Astrocyte (in vitro differentiated cells and primary cell): ENCODE data around the gene CCDC190. TPM values are rescaled to one million over a fixed set of nuclear protein-coding genes. Genes with fewer than 3 reads are reported as not detected.

Experiments
- DNase-seq: peaks from one replicate; pipeline ENCODE4 v3.0.0-alpha.2; 2010; ENCODE audit warnings: low read depth
- FAIRE-seq: peaks from 2 replicates; lab custom pipeline; 2011; peaks lifted over from hg19 to GRCh38; lab: Jason Lieb, UNC
- H2AFZ ChIP-seq: 2 replicates; pipeline ENCODE4 v1.6.0; 2012; ENCODE audit warnings: low read depth, low read length, inconsistent platforms
- H3K27ac ChIP-seq: 2 replicates; pipeline ENCODE4 v1.5.1; 2011; ENCODE audit warnings: low read depth, low read length, inconsistent platforms
- H3K27me3 ChIP-seq: 2 replicates; pipeline ENCODE4 v1.6.0; 2011; ENCODE audit warnings: low read length, inconsistent platforms; ENCODE audit not compliant: insufficient read depth
- H3K36me3 ChIP-seq: 2 replicates; pipeline ENCODE4 v1.5.1; 2011; ENCODE audit warnings: low read length, inconsistent platforms; ENCODE audit not compliant: insufficient read depth
- H3K4me1 ChIP-seq: 2 replicates; pipeline ENCODE4 v1.5.1; 2011; ENCODE audit warnings: low read length, inconsistent platforms; ENCODE audit not compliant: insufficient read depth
- H3K4me2 ChIP-seq: 2 replicates; pipeline ENCODE4 v1.6.0; 2012; ENCODE audit warnings: low read length, inconsistent platforms
- H3K4me3 ChIP-seq: 2 replicates; pipeline ENCODE4 v1.5.1; 2011; ENCODE audit warnings: low read depth, mild to moderate bottlenecking, low read length, inconsistent platforms; ENCODE audit not compliant: insufficient read depth
- H3K79me2 ChIP-seq: 2 replicates; pipeline ENCODE4 v1.6.0; 2012; ENCODE audit warnings: mild to moderate bottlenecking, low read length, inconsistent platforms; ENCODE audit not compliant: insufficient read depth
- H3K9ac ChIP-seq: 2 replicates; pipeline ENCODE4 v1.6.0; 2012; ENCODE audit warnings: mild to moderate bottlenecking, low read length, inconsistent platforms
- H3K9me3 ChIP-seq: 2 replicates; pipeline ENCODE4 v1.5.1; 2012; ENCODE audit warnings: low read depth, mild to moderate bottlenecking, low read length, inconsistent platforms; ENCODE audit not compliant: insufficient read depth
- H4K20me1 ChIP-seq: 2 replicates; pipeline ENCODE4 v1.6.0; 2012; ENCODE audit warnings: low read length, inconsistent platforms; ENCODE audit not compliant: insufficient read depth
- H3K27ac Mint-ChIP-seq: one replicate; pipeline ENCODE4 v1.8.0; 2021; ENCODE audit warnings: mild to moderate bottlenecking, mixed read lengths; ENCODE audit not compliant: unreplicated experiment
- H3K27me3 Mint-ChIP-seq: one replicate; pipeline ENCODE4 v1.8.0; 2021; ENCODE audit warnings: low read depth, mixed read lengths; ENCODE audit not compliant: unreplicated experiment
- H3K36me3 Mint-ChIP-seq: one replicate; pipeline ENCODE4 v1.8.0; 2021; ENCODE audit warnings: low read depth, mixed read lengths; ENCODE audit not compliant: unreplicated experiment
- H3K4me1 Mint-ChIP-seq: one replicate; pipeline ENCODE4 v1.8.0; 2021; ENCODE audit warnings: low read depth, mixed read lengths; ENCODE audit not compliant: unreplicated experiment
- H3K4me3 Mint-ChIP-seq: one replicate; pipeline ENCODE4 v1.8.0; 2021; ENCODE audit warnings: mild to moderate bottlenecking, moderate library complexity, mixed read lengths; ENCODE audit not compliant: unreplicated experiment
- H3K9me3 Mint-ChIP-seq: one replicate; pipeline ENCODE4 v1.8.0; 2021; ENCODE audit warnings: mild to moderate bottlenecking, mixed read lengths; ENCODE audit not compliant: unreplicated experiment
- CTCF ChIP-seq: IDR thresholded peaks from 2 replicates; pipeline ENCODE4 v1.5.1; 2011; ENCODE audit warnings: low read depth, mild to moderate bottlenecking, inconsistent platforms, low read length, moderate library complexity; ENCODE audit not compliant: insufficient read depth
- EZH2 ChIP-seq: IDR thresholded peaks from 2 replicates; pipeline ENCODE4 v1.6.1; 2012; ENCODE audit warnings: mild to moderate bottlenecking, low read length, inconsistent platforms; ENCODE audit not compliant: insufficient read depth
- total RNA-seq: library from RNA; stranded (reverse); gene quantifications from 2 replicates; pipeline ENCODE4 v1.2.1, GENCODE V29; 2021

The CCDC190 gene
- total RNA-seq, 1 donor from 2014 or later, result not detected

GRCh38 chr1:162832470-162832869, 28.5 kb downstream of the CCDC190 start:
- H3K4me1 Mint-ChIP-seq, result no peaks in the 10 kb centered on the region
- no peak for TF ChIP-seq CTCF
- TF ChIP-seq EZH2, result no peak
- Histone ChIP-seq H3K4me1 (no peaks in the 10 kb centered on the region), H3K36me3 (no peaks in the 10 kb centered on the region), H3K79me2 (no peaks in the 10 kb centered on the region), H3K9me3 (no peaks in the 10 kb centered on the region), H3K4me2 (no peak overlapping the region), H3K4me3 (no peak overlapping the region), H2AFZ (no peak overlapping the region), H3K27ac (no peak overlapping the region), H4K20me1 (no peaks in the 10 kb centered on the region), H3K9ac (no peak overlapping the region), H3K27me3 (no peaks in the 10 kb centered on the region)
- no peak overlapping the region for H3K4me3 Mint-ChIP-seq
- FAIRE-seq (no peak), DNase-seq (no peak)
- H3K27ac Mint-ChIP-seq, result no peak overlapping the region
- no peaks in the 10 kb centered on the region for H3K36me3 Mint-ChIP-seq
- no peaks in the 10 kb centered on the region for H3K27me3 Mint-ChIP-seq
- no peaks in the 10 kb centered on the region for H3K9me3 Mint-ChIP-seq

DNA sequence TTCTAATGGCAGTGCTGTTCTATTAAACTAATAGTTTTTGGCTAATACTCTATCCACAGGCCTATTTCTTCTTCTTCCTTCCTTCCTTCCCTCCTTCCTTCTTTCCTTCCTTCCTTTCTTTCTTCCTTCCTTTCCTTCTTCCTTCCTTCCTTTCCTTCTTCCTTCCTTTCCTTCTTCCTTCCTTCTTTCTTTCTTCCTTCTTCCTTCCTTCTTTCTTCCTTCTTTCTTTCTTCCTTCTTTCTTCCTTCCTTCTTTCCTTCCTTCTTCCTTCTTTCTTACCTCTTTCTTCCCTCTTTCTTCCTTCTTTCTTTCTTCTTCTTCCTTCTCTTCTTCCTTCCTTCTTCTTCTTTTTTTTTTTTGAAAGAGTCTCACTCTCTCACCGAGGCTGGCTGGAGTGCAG, 31.7 kb downstream of the CCDC190 start:
- Mint-ChIP-seq H3K27me3 (no peaks in the 10 kb centered on the region), H3K27ac (no peak overlapping the region), H3K9me3 (no peaks in the 10 kb centered on the region), H3K4me3 (no peak overlapping the region), H3K4me1 (no peaks in the 10 kb centered on the region), H3K36me3 (no peaks in the 10 kb centered on the region)
- no peaks in the 10 kb centered on the region for H3K4me1 ChIP-seq
- DNase-seq (no peak), FAIRE-seq (no peak)
- no peaks in the 10 kb centered on the region for H3K36me3 ChIP-seq
- no peaks in the 10 kb centered on the region for H3K79me2 ChIP-seq
- no peak overlapping the region for H3K4me2 ChIP-seq
- no peak overlapping the region for H2AFZ ChIP-seq
- TF ChIP-seq CTCF, result no peak
- no peak for TF ChIP-seq EZH2
- no peak overlapping the region for H3K27ac ChIP-seq
- H3K27me3 ChIP-seq, result no peaks in the 10 kb centered on the region
- H3K4me3 ChIP-seq, result no peak overlapping the region
- no peak overlapping the region for H3K9ac ChIP-seq
- no peaks in the 10 kb centered on the region for H4K20me1 ChIP-seq
- H3K9me3 ChIP-seq, result no peaks in the 10 kb centered on the region

DNA sequence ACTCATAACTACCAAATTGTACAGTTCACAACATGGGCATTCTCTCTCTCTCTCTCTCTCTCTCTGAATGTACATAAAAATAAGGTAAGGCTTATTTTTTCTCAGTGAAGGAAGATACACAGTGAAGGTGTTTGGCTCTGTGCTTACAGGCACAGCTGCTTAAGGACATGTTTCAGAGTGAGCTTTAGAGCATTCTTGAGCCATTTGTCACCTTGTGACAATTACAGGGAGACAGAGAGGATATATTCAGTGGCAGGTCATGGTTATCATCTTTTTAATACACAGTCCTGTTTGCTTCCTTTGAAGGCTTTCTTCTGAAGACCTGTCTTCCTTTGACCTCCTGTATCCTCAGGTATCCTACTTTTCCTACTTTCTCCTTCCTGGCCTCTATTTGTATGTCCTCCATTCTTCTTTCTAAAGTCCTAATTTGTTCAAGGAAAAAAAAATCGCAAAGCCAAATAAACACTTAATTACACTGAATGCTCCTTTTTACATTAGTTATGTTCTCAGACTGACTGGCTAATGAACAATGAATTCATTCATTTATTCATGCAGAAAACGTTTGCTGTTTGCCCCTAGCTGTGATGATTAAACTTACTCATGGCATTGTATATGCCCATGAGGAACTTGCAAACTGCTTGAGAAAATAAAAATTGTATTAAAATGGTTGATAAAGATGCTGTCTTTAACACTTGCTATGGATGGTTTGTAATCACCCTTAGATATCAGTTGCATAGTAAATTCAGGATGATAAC, 37.0 kb downstream of the CCDC190 start:
- DNase-seq (no peak), FAIRE-seq (no peak)
- Mint-ChIP-seq H3K4me1 (peaks cover 6% of the 10 kb centered on the region), H3K27ac (no peak overlapping the region), H3K9me3 (no peaks in the 10 kb centered on the region), H3K36me3 (no peaks in the 10 kb centered on the region), H3K27me3 (peaks cover 2% of the 10 kb centered on the region), H3K4me3 (no peak overlapping the region)
- Histone ChIP-seq H4K20me1 (no peaks in the 10 kb centered on the region), H3K4me3 (no peak overlapping the region), H3K27ac (no peak overlapping the region), H3K4me1 (peaks cover 14% of the 10 kb centered on the region), H3K9ac (no peak overlapping the region), H3K36me3 (no peaks in the 10 kb centered on the region), H3K79me2 (no peaks in the 10 kb centered on the region), H3K4me2 (no peak overlapping the region), H3K9me3 (no peaks in the 10 kb centered on the region), H3K27me3 (no peaks in the 10 kb centered on the region), H2AFZ (no peak overlapping the region)
- no peak for TF ChIP-seq CTCF
- TF ChIP-seq EZH2, result no peak
